ENCODE results near the gene CEP85.

The CEP85 gene

DNA sequence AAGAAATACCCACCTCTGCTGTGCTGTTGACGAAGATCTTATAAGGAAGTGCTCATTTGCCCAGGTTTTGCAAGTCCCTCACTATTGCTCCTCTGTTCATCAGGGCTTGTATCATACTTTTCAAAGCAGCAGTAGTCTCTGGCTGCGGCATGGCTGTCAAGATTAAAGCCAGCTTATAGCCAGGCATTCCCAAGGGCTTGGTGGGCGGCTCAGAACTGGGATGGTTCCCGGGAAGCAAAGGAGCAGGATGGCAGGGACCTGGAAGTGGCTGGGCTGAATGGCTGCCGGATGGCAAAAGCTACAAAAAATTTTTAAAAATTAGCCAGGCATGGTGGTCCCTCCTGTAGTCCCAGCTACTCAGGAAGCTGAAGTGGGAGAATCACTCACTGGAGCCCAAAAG, 29.2 kb downstream of the CEP85 start:
- no peak overlapping the region for H3K4me3 ChIP-seq (replicated peaks in 1 of 2; ENCODE audit: low read depth in 2 of 2, low read length in 2 of 2)
- no peak for DNase-seq (ENCODE audit: low read depth in 2 of 2)
- TF ChIP-seq CTCF (IDR thresholded peaks at IDR 0.05; ENCODE audit: low read depth, low read length): no peak

GRCh38 chr1:26265405-26265804, 31.4 kb downstream of the CEP85 start:
- no peak for TF ChIP-seq CTCF (IDR thresholded peaks at IDR 0.05; ENCODE audit: low read depth, low read length)
- DNase-seq (ENCODE audit: low read depth in 2 of 2): no peak
- no peak overlapping the region for H3K4me3 ChIP-seq (replicated peaks in 1 of 2; ENCODE audit: low read depth in 2 of 2, low read length in 2 of 2)

GRCh38 chr1:26268290-26269197, 34.5 kb downstream of the CEP85 start:
- no peak overlapping the region for H3K4me3 ChIP-seq (replicated peaks in 1 of 2; ENCODE audit: low read depth in 2 of 2, low read length in 2 of 2)
- no peak for TF ChIP-seq CTCF (IDR thresholded peaks at IDR 0.05; ENCODE audit: low read depth, low read length)
- DNase-seq (ENCODE audit: low read depth in 2 of 2): no peak

DNA sequence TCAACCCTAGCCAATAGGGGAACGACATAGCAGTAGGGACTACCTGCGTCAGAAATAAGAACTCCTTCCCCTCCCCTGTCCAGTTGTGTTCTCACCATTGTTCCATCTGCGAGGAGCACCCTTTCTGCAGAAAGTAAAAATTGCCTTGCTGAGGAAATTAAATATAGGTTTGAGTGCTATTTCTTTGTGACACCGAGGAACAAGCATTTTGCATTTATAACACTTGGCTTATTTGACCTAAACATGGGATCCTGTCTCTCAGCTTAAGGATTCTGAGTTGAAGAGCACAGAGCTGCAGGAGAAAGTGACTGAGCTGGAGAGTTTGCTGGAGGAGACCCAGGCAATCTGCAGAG, 35.2 kb downstream of the CEP85 start:
- no peak for TF ChIP-seq CTCF (IDR thresholded peaks at IDR 0.05; ENCODE audit: low read depth, low read length)

DNA sequence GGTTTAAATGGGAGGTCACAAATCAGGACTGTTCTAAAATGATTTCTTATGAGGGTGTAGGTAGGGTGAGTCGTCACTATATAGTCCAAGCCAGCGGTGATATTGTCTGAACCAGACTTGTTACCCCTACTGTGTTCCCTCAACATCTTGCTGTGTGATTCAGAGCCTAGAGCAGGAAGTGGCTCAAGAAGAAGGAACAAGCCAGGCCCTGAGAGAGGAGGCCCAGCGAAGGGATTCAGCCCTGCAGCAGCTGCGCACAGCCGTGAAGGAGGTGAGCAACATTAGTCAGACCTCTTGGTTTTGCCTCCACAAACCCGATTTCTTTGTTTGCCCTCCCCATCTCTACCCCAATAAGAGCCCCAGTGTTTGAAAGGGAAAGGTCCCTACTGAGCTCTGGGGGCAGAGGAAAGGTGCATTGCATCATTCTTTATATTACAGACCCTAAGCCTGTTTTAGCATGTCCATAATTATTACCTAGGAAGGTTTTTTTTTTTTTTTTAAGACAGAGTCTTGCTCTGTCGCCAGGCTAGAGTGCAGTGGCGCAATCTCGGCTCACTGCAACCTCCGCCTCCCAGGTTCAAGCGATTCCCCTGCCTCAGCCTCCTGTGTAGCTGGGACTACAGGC, 40.9 kb downstream of the CEP85 start:
- peak; percentile 69 to 90 for DNase-seq (ENCODE audit: low read depth in 2 of 2)
- TF ChIP-seq CTCF (IDR thresholded peaks at IDR 0.05; ENCODE audit: low read depth, low read length): no peak
- H3K4me3 ChIP-seq (replicated peaks in 1 of 2; ENCODE audit: low read depth in 2 of 2, low read length in 2 of 2): no peak overlapping the region

More for the DNA sequence above, 35.2 kb downstream of the CEP85 start:
- no peak overlapping the region for H3K4me3 ChIP-seq (replicated peaks in 1 of 2; ENCODE audit: low read depth in 2 of 2, low read length in 2 of 2)
- no peak for DNase-seq (ENCODE audit: low read depth in 2 of 2)

GRCh38 chr1:26275580-26276431, 41.8 kb downstream of the CEP85 start:
- TF ChIP-seq CTCF (IDR thresholded peaks at IDR 0.05; ENCODE audit: low read depth, low read length): peak; percentile 80
- H3K4me3 ChIP-seq (replicated peaks in 1 of 2; ENCODE audit: low read depth in 2 of 2, low read length in 2 of 2): no peak overlapping the region
- peak; percentile 95 to 99 for DNase-seq (ENCODE audit: low read depth in 2 of 2)

Measured in cardiac fibroblast (primary cell).